Measurements from ENCODE around the gene WDR12.

DNA sequence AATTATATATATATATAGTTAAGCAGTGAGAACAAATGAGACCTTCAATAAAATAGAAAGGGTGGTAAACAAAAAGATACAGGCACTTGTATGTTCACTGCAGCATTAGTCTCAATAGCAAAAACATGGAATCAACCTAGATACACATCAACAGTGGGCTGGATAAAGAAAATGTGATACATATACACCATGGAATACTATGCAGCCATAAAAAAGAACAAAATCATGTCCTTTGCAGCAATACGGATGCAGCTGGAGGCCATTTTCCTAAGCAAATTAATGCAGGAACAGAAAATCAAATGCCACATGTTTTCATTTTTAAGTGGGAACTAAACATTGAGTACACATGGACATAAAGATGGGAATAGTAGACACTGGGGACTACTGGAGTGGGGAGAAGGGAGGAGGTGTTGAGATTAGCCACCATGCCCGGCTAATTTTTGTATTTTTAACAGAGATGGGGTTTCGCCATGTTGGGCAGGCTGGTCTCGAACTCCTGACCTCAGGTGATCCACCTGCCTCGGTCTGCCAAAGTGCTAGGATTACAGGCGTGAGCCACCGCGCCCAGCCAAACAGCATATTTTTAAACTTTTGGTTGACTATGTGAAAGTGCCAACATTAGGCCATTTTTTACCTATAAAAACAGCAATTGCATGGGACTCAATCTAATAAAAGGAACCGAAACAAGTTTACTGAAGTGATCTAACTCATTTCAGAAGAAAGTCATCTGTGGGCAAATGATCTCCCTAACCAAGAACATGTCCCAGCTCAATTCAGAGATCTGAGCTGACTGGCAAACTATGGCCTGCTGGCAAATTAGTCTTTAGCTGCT lies 63.6 kb downstream of the WDR12 start:
- TF ChIP-seq, protein P1, sequence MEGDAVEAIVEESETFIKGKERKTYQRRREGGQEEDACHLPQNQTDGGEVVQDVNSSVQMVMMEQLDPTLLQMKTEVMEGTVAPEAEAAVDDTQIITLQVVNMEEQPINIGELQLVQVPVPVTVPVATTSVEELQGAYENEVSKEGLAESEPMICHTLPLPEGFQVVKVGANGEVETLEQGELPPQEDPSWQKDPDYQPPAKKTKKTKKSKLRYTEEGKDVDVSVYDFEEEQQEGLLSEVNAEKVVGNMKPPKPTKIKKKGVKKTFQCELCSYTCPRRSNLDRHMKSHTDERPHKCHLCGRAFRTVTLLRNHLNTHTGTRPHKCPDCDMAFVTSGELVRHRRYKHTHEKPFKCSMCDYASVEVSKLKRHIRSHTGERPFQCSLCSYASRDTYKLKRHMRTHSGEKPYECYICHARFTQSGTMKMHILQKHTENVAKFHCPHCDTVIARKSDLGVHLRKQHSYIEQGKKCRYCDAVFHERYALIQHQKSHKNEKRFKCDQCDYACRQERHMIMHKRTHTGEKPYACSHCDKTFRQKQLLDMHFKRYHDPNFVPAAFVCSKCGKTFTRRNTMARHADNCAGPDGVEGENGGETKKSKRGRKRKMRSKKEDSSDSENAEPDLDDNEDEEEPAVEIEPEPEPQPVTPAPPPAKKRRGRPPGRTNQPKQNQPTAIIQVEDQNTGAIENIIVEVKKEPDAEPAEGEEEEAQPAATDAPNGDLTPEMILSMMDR (IDR thresholded peaks at IDR 0.05): no peak
- TF ChIP-seq POLR2A (IDR thresholded peaks at IDR 0.05) (no peak), POLR2AphosphoS5 (IDR thresholded peaks at IDR 0.05) (no peak), EP300 (IDR thresholded peaks at IDR 0.05) (no peak)
